Left lung (tissue), 10 donors: ENCODE results near the gene TMEM54. TPM values are rescaled to one million over a fixed set of nuclear protein-coding genes. Genes with fewer than 3 reads are reported as not detected.

Source experiments
- ATAC-seq: fragments of 200-7000 bp; cut with Tn5 transposase; one replicate; pipeline ENCODE4 v1.9.1; 2020; ENCODE audit warnings: moderate library complexity
- DNase-seq, 4 donors: peaks; one replicate each; pipeline ENCODE4 v3.0.0-alpha.2; 2013 to 2020
- H3K27ac ChIP-seq, 2 donors: fragments of 200-600 bp; sonication (generic) in 1 of 2; one replicate each; pipeline versions ENCODE4 v1.5.0 to v1.8.0; 2020 to 2021
- H3K27me3 ChIP-seq, 2 donors: fragments of 200-600 bp; sonication (generic) in 1 of 2; one replicate each; pipeline versions ENCODE4 v1.5.0 to v1.8.0; 2020 to 2021
- H3K36me3 ChIP-seq, 2 donors: fragments of 200-600 bp; sonication (generic) in 1 of 2; one replicate each; pipeline versions ENCODE4 v1.5.0 to v1.8.0; 2020 to 2021
- H3K4me1 ChIP-seq, 2 donors: fragments of 200-600 bp; one replicate each; pipeline ENCODE4 v1.8.0; 2021
- H3K4me3 ChIP-seq, 2 donors: fragments of 200-600 bp; sonication (generic) in 1 of 2; one replicate each; pipeline versions ENCODE4 v1.5.0 to v1.8.0; 2020 to 2021; ENCODE audit warnings: mild to moderate bottlenecking in 1 of 2
- H3K9me3 ChIP-seq, 2 donors: fragments of 200-600 bp; sonication (generic) in 1 of 2; one replicate each; pipeline versions ENCODE4 v1.5.0 to v1.8.0; 2020 to 2021
- intact Hi-C, 2 donors: fragments of 100-400 bp; cut with DNase I; formaldehyde crosslinking; loops; one replicate each; pipeline versions ENCODE4 v1.11.2 to v1.14.2; 2022
- polyA plus RNA-seq, 6 donors: library from polyadenylated mRNA; unstranded; fragments of 120-200 nt; gene quantifications; one replicate each; pipeline ENCODE4 v1.2.1, GENCODE V29; 2013; ENCODE audit not compliant: insufficient read length in 6 of 6
- total RNA-seq, 2 donors: library from RNA; stranded (reverse); fragmentation: NEBNext Ultra II Directional; extraction: Animal tissue kit (Norgen Biotek cat#: 25700); gene quantifications; one replicate each; pipeline ENCODE4 v1.2.1, GENCODE V29; 2021
- TF ChIP-seq, protein P1 (sequence below), 2 donors: fragments of 200-600 bp; sonication (generic) in 1 of 2; IDR thresholded peaks; one replicate each; pipeline versions ENCODE4 v1.5.0 to v1.8.0; 2021; ENCODE audit warnings: antibody characterized with exemption in 2 of 2
- donor health status: DM: no; HTN: yes; CAD: no.
- donor health status: DM: no; HTN: no; CAD: no.

Gene TMEM54
- total and polyA plus RNA-seq, 8 donors: 22.4 to 87.0 (median 23.1) TPM

DNA sequence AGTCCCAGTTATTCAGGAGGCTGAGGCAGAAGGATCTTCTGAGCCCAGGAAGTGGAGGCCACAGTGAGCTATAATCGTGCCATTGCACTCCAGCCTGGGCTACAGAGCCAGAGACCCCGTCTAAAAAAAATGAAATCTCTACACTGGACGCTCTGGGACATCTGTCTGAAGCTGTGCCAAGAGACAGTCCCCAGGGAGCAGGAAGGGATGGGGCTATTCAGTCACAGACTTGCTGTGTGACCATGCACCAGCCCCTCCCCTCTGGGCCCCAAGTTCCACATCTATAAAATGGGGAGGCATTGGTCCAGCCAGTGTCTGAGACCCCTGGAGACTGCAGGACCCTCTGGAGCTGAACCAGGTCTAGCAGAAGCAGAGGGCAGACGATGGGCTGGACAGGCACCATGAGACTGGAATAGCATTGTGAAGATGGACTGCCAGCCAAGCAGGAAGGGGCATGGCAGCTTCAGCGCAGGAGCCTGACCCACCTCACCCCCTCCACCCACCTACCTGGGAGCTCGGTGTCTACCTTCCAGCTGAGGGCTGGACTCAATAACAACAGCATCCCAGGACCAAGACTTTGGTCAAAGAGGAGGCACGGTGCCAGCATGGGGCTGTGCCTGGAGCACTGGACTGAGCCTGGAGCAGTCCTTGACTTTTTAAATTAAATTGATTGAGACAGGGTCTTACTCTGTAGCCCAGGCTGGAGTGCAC lies 1.4 kb downstream of the TMEM54 start:
- no peak for ATAC-seq
- H3K9me3 ChIP-seq: no peaks in the 10 kb centered on the region
- no peak overlapping the region for H3K27ac ChIP-seq
- DNase-seq: no peak
- peaks cover 5 to 69% of the 10 kb centered on the region in 2 donors for H3K27me3 ChIP-seq
- TF ChIP-seq, protein P1, sequence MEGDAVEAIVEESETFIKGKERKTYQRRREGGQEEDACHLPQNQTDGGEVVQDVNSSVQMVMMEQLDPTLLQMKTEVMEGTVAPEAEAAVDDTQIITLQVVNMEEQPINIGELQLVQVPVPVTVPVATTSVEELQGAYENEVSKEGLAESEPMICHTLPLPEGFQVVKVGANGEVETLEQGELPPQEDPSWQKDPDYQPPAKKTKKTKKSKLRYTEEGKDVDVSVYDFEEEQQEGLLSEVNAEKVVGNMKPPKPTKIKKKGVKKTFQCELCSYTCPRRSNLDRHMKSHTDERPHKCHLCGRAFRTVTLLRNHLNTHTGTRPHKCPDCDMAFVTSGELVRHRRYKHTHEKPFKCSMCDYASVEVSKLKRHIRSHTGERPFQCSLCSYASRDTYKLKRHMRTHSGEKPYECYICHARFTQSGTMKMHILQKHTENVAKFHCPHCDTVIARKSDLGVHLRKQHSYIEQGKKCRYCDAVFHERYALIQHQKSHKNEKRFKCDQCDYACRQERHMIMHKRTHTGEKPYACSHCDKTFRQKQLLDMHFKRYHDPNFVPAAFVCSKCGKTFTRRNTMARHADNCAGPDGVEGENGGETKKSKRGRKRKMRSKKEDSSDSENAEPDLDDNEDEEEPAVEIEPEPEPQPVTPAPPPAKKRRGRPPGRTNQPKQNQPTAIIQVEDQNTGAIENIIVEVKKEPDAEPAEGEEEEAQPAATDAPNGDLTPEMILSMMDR (IDR thresholded peaks at IDR 0.05): no peak
- H3K4me1 ChIP-seq: peaks cover 7 to 11% of the 10 kb centered on the region in 2 donors
- intact Hi-C loops: no loop called here
- no peaks in the 10 kb centered on the region for H3K36me3 ChIP-seq
- H3K4me3 ChIP-seq: no peak overlapping the region

DNA sequence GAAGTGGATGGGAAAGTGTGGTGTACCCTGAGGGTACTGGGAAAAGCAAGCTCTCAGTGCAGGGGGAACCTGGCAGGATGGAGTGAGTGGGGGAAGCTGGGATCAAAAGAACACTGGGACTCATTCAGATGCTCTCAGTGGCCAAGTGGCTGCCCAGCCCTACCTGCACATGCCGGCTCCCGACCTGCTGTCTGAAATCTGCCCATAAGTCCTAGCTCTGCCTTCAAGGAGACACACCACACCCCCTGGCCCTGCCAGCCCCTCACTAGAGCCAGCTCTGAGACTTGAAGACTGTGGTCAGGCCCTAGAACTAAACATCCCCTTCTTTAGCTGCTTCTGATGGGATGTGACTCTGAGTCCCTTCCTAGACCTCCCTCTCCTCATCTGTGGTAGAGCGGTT lies 2.2 kb downstream of the TMEM54 start:
- Histone ChIP-seq H3K36me3 (no peaks in the 10 kb centered on the region), H3K27ac (no peak overlapping the region), H3K27me3 (peaks cover 5 to 76% of the 10 kb centered on the region in 2 donors), H3K9me3 (no peaks in the 10 kb centered on the region), H3K4me1 (peaks cover 7 to 11% of the 10 kb centered on the region in 2 donors), H3K4me3 (no peak overlapping the region)
- TF ChIP-seq, protein P1 (IDR thresholded peaks at IDR 0.05): no peak
- intact Hi-C loops: no loop called here
- ATAC-seq (no peak), DNase-seq (no peak)

DNA sequence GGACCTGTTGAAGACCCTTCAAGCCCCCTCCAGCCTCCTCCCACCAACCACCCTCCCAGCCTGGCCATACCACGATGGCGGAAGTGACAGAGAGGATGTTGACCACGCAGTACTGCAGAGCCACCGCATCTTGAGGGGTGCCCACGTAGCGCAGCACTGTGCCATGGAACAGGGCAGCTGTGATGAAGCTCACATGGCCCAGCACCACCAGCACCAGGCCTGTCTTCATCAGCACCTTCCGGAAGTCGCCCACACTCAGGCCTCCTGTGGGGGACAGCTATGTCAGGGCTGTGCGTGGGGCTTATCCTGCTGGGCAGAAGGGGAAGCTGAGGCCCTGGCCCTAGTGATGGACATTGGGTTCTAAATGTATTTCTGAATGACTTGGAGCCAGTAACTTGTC lies 3.1 kb downstream of the TMEM54 start:
- TF ChIP-seq, protein P1 (IDR thresholded peaks at IDR 0.05): no peak

DNA sequence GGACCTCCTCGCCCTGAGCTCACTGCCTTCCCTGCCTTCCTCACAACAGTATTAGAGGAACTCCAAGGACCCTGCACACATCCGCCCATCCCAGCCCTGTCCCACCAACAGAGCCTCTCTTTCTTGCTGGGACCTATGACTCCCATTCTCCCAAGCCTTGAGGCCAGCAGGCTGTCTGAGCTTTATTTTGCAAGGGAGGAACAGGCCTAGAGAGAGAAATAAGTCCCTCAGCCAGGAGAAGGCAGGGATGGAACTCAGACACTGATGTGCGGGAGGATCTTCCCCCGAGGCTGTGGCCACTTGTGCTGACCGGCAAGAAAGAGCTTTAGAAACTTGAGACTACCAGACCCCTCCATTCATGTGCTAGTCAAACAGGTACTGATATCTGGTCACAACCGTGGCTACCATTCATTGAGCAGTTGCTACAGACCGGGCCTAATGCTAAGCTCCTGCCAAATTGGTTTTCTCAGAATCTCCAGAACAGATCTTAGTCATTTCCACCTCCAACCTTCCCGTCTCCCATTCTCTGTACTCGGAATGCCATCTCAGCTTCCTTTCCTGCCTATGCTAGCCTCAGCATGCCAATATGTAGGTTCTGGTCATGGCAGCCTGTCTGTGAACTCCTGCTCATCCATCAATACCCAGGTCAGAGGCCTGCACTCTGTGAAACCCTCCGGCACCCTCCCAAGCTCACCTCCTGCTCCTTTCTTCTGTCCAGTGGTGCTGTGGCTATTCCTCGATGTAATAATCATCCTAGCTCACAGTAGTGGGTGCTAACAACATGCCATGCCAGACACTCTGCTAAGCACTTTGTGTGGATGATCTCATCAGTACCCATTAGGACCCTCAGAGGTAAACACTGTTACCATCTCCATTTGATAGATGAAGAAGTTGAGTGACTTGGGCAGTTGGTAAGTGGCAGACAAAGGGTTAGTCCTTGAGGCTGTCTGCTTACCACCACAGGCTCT lies 3.8 kb downstream of the TMEM54 start:
- intact Hi-C loops: no loop called here
- H3K27me3 ChIP-seq: peaks cover 14 to 79% of the 10 kb centered on the region in 2 donors
- ATAC-seq: no peak

More for the DNA sequence above, 3.1 kb downstream of the TMEM54 start:
- Histone ChIP-seq H3K4me3 (no peak overlapping the region), H3K9me3 (no peaks in the 10 kb centered on the region), H3K27me3 (peaks cover 7 to 79% of the 10 kb centered on the region in 2 donors), H3K4me1 (peaks cover 7 to 19% of the 10 kb centered on the region in 2 donors), H3K36me3 (no peaks in the 10 kb centered on the region), H3K27ac (no peak overlapping the region)
- intact Hi-C loops: no loop called here
- no peak for DNase-seq
- ATAC-seq: no peak

More for the DNA sequence above, 3.8 kb downstream of the TMEM54 start:
- no peaks in the 10 kb centered on the region for H3K9me3 ChIP-seq
- H3K4me1 ChIP-seq: peaks cover 7 to 24% of the 10 kb centered on the region in 2 donors
- no peak overlapping the region for H3K27ac ChIP-seq
- TF ChIP-seq, protein P1 (IDR thresholded peaks at IDR 0.05): no peak
- H3K4me3 ChIP-seq: no peak overlapping the region
- H3K36me3 ChIP-seq: no peaks in the 10 kb centered on the region
- no peak for DNase-seq
